ENCODE results near the gene C12orf57.

The C12orf57 gene

GRCh38 chr12:6951551-6952120, 7.8 kb downstream of the C12orf57 start:
- Histone ChIP-seq H3K27ac (ENCODE audit: low read length) (peak overlapping the region; percentile 45), H3K4me1 (ENCODE audit: control insufficient read depth in 1 of 2, insufficient read depth in 2 of 2, low read length in 2 of 2) (peaks cover 5 to 9% of the 10 kb centered on the region in 2 donors), H3K9me3 (ENCODE audit: control insufficient read depth in 1 of 2, low read length in 2 of 2) (no peaks in the 10 kb centered on the region), H3K36me3 (ENCODE audit: control insufficient read depth in 1 of 2, insufficient read depth in 2 of 2, low read length in 2 of 2) (peaks cover 0 to 3% of the 10 kb centered on the region in 2 donors), H3K27me3 (ENCODE audit: low read depth, low read length) (no peaks in the 10 kb centered on the region), H3K4me3 (ENCODE audit: low read depth in 1 of 2, low read length in 2 of 2) (peak overlapping the region; percentile 42 to 60)

- Histone ChIP-seq H3K36me3 (ENCODE audit: control insufficient read depth in 1 of 2, insufficient read depth in 2 of 2, low read length in 2 of 2) (no peaks in the 10 kb centered on the region), H3K4me1 (ENCODE audit: control insufficient read depth in 1 of 2, insufficient read depth in 2 of 2, low read length in 2 of 2) (peaks cover 0 to 9% of the 10 kb centered on the region in 2 donors), H3K4me3 (ENCODE audit: low read depth in 1 of 2, low read length in 2 of 2) (peak overlapping the region; percentile 42 to 60), H3K27ac (ENCODE audit: low read length) (peak overlapping the region; percentile 45), H3K27me3 (ENCODE audit: low read depth, low read length) (no peaks in the 10 kb centered on the region), H3K9me3 (ENCODE audit: control insufficient read depth in 1 of 2, low read length in 2 of 2) (no peaks in the 10 kb centered on the region)
These were observed 8.5 kb downstream of the C12orf57 start for GRCh38 chr12:6952121-6952862.

GRCh38 chr12:6952863-6953441, 9.1 kb downstream of the C12orf57 start:
- no peaks in the 10 kb centered on the region for H3K27me3 ChIP-seq (ENCODE audit: low read depth, low read length)
- peak overlapping the region; percentile 42 to 60 for H3K4me3 ChIP-seq (ENCODE audit: low read depth in 1 of 2, low read length in 2 of 2)
- peak overlapping the region; percentile 60 for H3K27ac ChIP-seq (ENCODE audit: low read length)
- peaks cover 0 to 12% of the 10 kb centered on the region in 2 donors for H3K4me1 ChIP-seq (ENCODE audit: control insufficient read depth in 1 of 2, insufficient read depth in 2 of 2, low read length in 2 of 2)
- no peaks in the 10 kb centered on the region for H3K36me3 ChIP-seq (ENCODE audit: control insufficient read depth in 1 of 2, insufficient read depth in 2 of 2, low read length in 2 of 2)
- no peaks in the 10 kb centered on the region for H3K9me3 ChIP-seq (ENCODE audit: control insufficient read depth in 1 of 2, low read length in 2 of 2)

- Histone ChIP-seq H3K4me1 (ENCODE audit: control insufficient read depth in 1 of 2, insufficient read depth in 2 of 2, low read length in 2 of 2) (peaks cover 2 to 14% of the 10 kb centered on the region in 2 donors), H3K27me3 (ENCODE audit: low read depth, low read length) (no peaks in the 10 kb centered on the region), H3K36me3 (ENCODE audit: control insufficient read depth in 1 of 2, insufficient read depth in 2 of 2, low read length in 2 of 2) (no peaks in the 10 kb centered on the region), H3K4me3 (ENCODE audit: low read depth in 1 of 2, low read length in 2 of 2) (peak overlapping the region; percentile 42 to 60), H3K9me3 (ENCODE audit: control insufficient read depth in 1 of 2, low read length in 2 of 2) (no peaks in the 10 kb centered on the region), H3K27ac (ENCODE audit: low read length) (peak overlapping the region; percentile 60)
These were observed 9.9 kb downstream of the C12orf57 start for GRCh38 chr12:6953442-6954315.

DNA sequence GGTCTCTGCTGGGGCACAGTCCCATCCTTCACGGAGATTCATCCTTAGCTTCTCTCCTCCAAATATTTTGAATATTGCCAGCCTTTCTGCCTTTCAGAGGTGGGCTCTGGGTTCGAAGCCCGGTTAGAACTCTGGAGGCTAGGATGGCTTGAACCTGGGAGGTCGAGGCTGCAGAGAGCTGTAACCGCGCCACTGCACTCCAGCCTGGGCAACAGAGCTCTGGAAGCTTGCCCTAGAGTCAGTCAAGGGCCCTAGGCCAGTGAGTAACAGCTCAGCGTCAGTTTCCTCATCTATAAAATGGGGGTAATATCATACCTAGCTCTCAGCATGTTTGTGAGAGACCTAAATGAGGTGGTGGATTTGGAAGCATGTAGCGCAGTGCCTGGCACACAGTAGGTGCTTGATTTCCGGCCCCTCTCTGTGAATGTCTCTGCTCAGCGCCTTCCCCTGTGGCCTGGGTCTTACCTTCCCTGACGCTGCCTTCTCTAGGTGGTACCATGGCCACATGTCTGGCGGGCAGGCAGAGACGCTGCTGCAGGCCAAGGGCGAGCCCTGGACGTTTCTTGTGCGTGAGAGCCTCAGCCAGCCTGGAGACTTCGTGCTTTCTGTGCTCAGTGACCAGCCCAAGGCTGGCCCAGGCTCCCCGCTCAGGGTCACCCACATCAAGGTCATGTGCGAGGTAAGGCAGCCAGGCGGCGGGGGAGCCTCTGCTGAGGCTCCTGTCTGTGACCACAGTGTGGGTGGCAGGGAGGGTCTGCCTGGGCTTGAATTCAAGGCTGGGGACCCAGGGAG, 10.7 kb downstream of the C12orf57 start:
- Histone ChIP-seq H3K9me3 (ENCODE audit: control insufficient read depth in 1 of 2, low read length in 2 of 2) (no peaks in the 10 kb centered on the region), H3K27me3 (ENCODE audit: low read depth, low read length) (no peaks in the 10 kb centered on the region), H3K4me3 (ENCODE audit: low read depth in 1 of 2, low read length in 2 of 2) (peak overlapping the region in 1 of 2 donors; percentile 60), H3K36me3 (ENCODE audit: control insufficient read depth in 1 of 2, insufficient read depth in 2 of 2, low read length in 2 of 2) (no peaks in the 10 kb centered on the region), H3K27ac (ENCODE audit: low read length) (peak overlapping the region; percentile 60), H3K4me1 (ENCODE audit: control insufficient read depth in 1 of 2, insufficient read depth in 2 of 2, low read length in 2 of 2) (peaks cover 4 to 14% of the 10 kb centered on the region in 2 donors)

DNA sequence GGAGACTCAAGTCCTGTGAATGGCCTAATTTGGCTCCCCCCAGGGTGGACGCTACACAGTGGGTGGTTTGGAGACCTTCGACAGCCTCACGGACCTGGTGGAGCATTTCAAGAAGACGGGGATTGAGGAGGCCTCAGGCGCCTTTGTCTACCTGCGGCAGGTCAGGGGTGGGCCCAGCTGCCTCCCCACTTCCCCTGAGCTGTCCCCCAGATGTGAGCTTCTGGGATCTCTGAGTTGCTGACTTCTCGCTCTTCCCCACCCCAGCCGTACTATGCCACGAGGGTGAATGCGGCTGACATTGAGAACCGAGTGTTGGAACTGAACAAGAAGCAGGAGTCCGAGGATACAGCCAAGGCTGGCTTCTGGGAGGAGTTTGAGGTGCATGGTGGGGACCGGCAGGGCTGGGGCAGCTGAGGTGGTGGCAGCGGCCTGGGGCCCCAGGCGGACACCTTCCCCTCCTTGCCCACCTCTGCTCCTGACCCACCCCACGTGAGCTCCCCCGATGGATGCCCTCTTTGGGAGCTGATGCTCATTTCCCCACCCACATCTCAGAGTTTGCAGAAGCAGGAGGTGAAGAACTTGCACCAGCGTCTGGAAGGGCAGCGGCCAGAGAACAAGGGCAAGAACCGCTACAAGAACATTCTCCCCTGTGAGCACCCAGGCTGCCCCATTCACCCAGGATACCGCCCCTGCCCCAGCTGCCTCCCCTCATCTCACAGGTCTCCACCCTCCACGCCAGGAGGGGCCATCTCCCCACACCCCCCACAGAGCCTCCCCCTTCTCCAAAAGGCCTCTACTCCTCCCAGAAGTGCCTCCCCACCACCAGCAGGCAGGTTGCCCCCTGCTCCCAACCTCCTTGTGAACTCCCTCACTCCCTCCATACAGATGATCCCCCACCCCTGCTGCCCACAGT, 11.5 kb downstream of the C12orf57 start:
- Histone ChIP-seq H3K4me3 (ENCODE audit: low read depth in 1 of 2, low read length in 2 of 2) (no peak overlapping the region), H3K27ac (ENCODE audit: low read length) (no peak overlapping the region), H3K9me3 (ENCODE audit: control insufficient read depth in 1 of 2, low read length in 2 of 2) (no peaks in the 10 kb centered on the region), H3K27me3 (ENCODE audit: low read depth, low read length) (no peaks in the 10 kb centered on the region), H3K36me3 (ENCODE audit: control insufficient read depth in 1 of 2, insufficient read depth in 2 of 2, low read length in 2 of 2) (no peaks in the 10 kb centered on the region), H3K4me1 (ENCODE audit: control insufficient read depth in 1 of 2, insufficient read depth in 2 of 2, low read length in 2 of 2) (peaks cover 4 to 16% of the 10 kb centered on the region in 2 donors)

GRCh38 chr12:6956021-6956727, 12.4 kb downstream of the C12orf57 start:
- Histone ChIP-seq H3K4me1 (ENCODE audit: control insufficient read depth in 1 of 2, insufficient read depth in 2 of 2, low read length in 2 of 2) (peaks cover 8 to 25% of the 10 kb centered on the region in 2 donors), H3K4me3 (ENCODE audit: low read depth in 1 of 2, low read length in 2 of 2) (no peak overlapping the region), H3K9me3 (ENCODE audit: control insufficient read depth in 1 of 2, low read length in 2 of 2) (no peaks in the 10 kb centered on the region), H3K27me3 (ENCODE audit: low read depth, low read length) (no peaks in the 10 kb centered on the region), H3K36me3 (ENCODE audit: control insufficient read depth in 1 of 2, insufficient read depth in 2 of 2, low read length in 2 of 2) (no peaks in the 10 kb centered on the region), H3K27ac (ENCODE audit: low read length) (no peak overlapping the region)

DNA sequence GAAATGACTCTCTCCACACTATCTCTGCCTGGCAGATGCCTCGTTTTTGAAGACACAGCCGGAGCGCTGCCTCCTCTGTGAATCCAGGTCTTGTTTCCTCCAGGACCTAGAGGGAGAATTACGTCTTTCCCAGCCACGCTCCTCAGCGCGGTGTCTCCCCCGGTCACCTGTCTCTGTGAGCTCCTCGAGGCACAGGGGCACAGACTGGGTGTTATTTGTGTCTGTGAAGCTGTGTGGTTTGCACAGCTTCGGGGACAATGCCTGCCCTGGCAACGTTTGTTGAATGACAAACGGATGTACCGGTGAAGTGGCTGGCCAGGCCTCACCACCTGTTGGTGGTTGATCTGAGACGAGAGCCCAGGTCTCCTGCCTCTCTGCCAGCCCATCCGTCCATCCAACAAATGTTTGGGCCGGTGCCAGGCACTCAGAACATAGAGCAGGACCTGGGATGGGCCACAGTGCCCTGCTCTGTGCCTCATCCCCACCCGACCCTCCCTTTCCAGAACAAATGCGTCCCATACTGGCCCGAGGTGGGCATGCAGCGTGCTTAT, 13.4 kb downstream of the C12orf57 start:
- Histone ChIP-seq H3K36me3 (ENCODE audit: control insufficient read depth in 1 of 2, insufficient read depth in 2 of 2, low read length in 2 of 2) (no peaks in the 10 kb centered on the region), H3K27ac (ENCODE audit: low read length) (no peak overlapping the region), H3K9me3 (ENCODE audit: control insufficient read depth in 1 of 2, low read length in 2 of 2) (no peaks in the 10 kb centered on the region), H3K27me3 (ENCODE audit: low read depth, low read length) (no peaks in the 10 kb centered on the region), H3K4me1 (ENCODE audit: control insufficient read depth in 1 of 2, insufficient read depth in 2 of 2, low read length in 2 of 2) (peaks cover 14 to 35% of the 10 kb centered on the region in 2 donors), H3K4me3 (ENCODE audit: low read depth in 1 of 2, low read length in 2 of 2) (no peak overlapping the region)

- no peaks in the 10 kb centered on the region for H3K36me3 ChIP-seq (ENCODE audit: control insufficient read depth in 1 of 2, insufficient read depth in 2 of 2, low read length in 2 of 2)
- H3K27me3 ChIP-seq (ENCODE audit: low read depth, low read length): no peaks in the 10 kb centered on the region
- H3K27ac ChIP-seq (ENCODE audit: low read length): no peak overlapping the region
- H3K4me3 ChIP-seq (ENCODE audit: low read depth in 1 of 2, low read length in 2 of 2): no peak overlapping the region
- no peaks in the 10 kb centered on the region for H3K9me3 ChIP-seq (ENCODE audit: control insufficient read depth in 1 of 2, low read length in 2 of 2)
- H3K4me1 ChIP-seq (ENCODE audit: control insufficient read depth in 1 of 2, insufficient read depth in 2 of 2, low read length in 2 of 2): peaks cover 14 to 41% of the 10 kb centered on the region in 2 donors
These were observed 14.2 kb downstream of the C12orf57 start for GRCh38 chr12:6957741-6958608.
